Lower leg skin (tissue), 3 donors: ENCODE measurements around the gene CLEC4M.

Experiments
- CTCF ChIP-seq, 3 donors: fragments of 450-650 bp; IDR thresholded peaks; one replicate each; pipeline ENCODE4 v1.5.1; 2016; ENCODE audit warnings: antibody characterized with exemption in 3 of 3, mild to moderate bottlenecking in 3 of 3, moderate library complexity in 2 of 3
- POLR2A ChIP-seq, 2 donors: fragments of 450-650 bp; IDR thresholded peaks; one replicate each; pipeline ENCODE4 v1.6.1; 2016 to 2017; ENCODE audit warnings: antibody characterized with exemption in 2 of 2, mild to moderate bottlenecking in 1 of 2, moderate library complexity in 1 of 2

GRCh38 chr19:7729211-7729610 is 33.8 kb upstream of the CLEC4M start:
- TF ChIP-seq CTCF (IDR thresholded peaks at IDR 0.05) (no peak), POLR2A (IDR thresholded peaks at IDR 0.05) (no peak)
